Fibroblast of skin of scalp (primary cell): ENCODE measurements around the gene BCAN.
A peak's percentile ranks its signal among the peaks of the same experiment; 100 is the strongest.

Source experiments
- DNase-seq: peaks from one replicate; pipeline ENCODE4 v3.0.0-alpha.2; 2013

The BCAN gene

GRCh38 chr1:156662005-156662799 lies 20.3 kb downstream of the BCAN start:
- DNase-seq, result no peak

GRCh38 chr1:156662800-156663055 lies 20.8 kb downstream of the BCAN start:
- no peak for DNase-seq

- no peak for DNase-seq
These were observed 21.3 kb downstream of the BCAN start for GRCh38 chr1:156663178-156663577.

GRCh38 chr1:156664046-156664766 lies 22.3 kb downstream of the BCAN start:
- DNase-seq, result peak; percentile 76

- peak; percentile 66 for DNase-seq
These were observed 23.0 kb downstream of the BCAN start for GRCh38 chr1:156664767-156665411.

GRCh38 chr1:156665539-156665938 lies 23.6 kb downstream of the BCAN start:
- DNase-seq, result no peak

- DNase-seq, result no peak
These were observed 25.1 kb downstream of the BCAN start for GRCh38 chr1:156666862-156667609.

- DNase-seq, result peak; percentile 58
These were observed 25.7 kb downstream of the BCAN start for GRCh38 chr1:156667610-156667967.

GRCh38 chr1:156667968-156668709 lies 26.2 kb downstream of the BCAN start:
- no peak for DNase-seq

GRCh38 chr1:156668801-156669637 lies 27.1 kb downstream of the BCAN start:
- no peak for DNase-seq

GRCh38 chr1:156669794-156670193 lies 27.9 kb downstream of the BCAN start:
- DNase-seq, result no peak

- no peak for DNase-seq
These were observed 28.4 kb downstream of the BCAN start for GRCh38 chr1:156670359-156670758.

- DNase-seq, result no peak
These were observed 28.9 kb downstream of the BCAN start for GRCh38 chr1:156670791-156671190.

- no peak for DNase-seq
These were observed 29.9 kb downstream of the BCAN start for GRCh38 chr1:156671804-156672203.

- no peak for DNase-seq
These were observed 31.6 kb downstream of the BCAN start for GRCh38 chr1:156673387-156674121.

- peak; percentile 65 for DNase-seq
These were observed 33.5 kb downstream of the BCAN start for GRCh38 chr1:156675210-156676113.

GRCh38 chr1:156676114-156676819 lies 34.4 kb downstream of the BCAN start:
- no peak for DNase-seq

GRCh38 chr1:156676820-156677615 lies 35.1 kb downstream of the BCAN start, which contains the start of gene NES:
TSS of gene NES (minus strand) at chr1:156677407. CDS start at chr1:156677264, 143 bp downstream.
- peak; percentile 69 for DNase-seq
